ENCODE measurements around the gene UCK2.

GRCh38 chr1:165958306-165958705 is 130.9 kb downstream of the UCK2 start:
- TF ChIP-seq CTCF (IDR thresholded peaks at IDR 0.05) (no peak), POLR2A (IDR thresholded peaks at IDR 0.05) (no peak), POLR2AphosphoS5 (IDR thresholded peaks at IDR 0.05; ENCODE audit: insufficient read depth in 1 of 2, low read depth in 1 of 2) (no peak)
